ENCODE measurements around the gene RIN2. TPM values are rescaled to one million over a fixed set of nuclear protein-coding genes. Genes with fewer than 3 reads are reported as not detected.

RIN2 gene
- total and polyA plus RNA-seq, 9 of the 15 experiments (the other 6 are each of a cell fraction or from before 2014, with no cell fraction given) = 0.09 TPM; not detected in 8

GRCh38 chr20:19746396-19746795 lies 11.7 kb upstream of the RIN2 start:
- no peaks in the 10 kb centered on the region for H3K79me2 ChIP-seq (ENCODE audit: control insufficient read depth, insufficient read depth, low read length)
- no peaks in the 10 kb centered on the region for H3K9me1 ChIP-seq (ENCODE audit: control insufficient read depth, insufficient read depth, low read length)
- H4K20me1 ChIP-seq (replicated peaks; ENCODE audit: control insufficient read depth, insufficient read depth, low read length) = no peaks in the 10 kb centered on the region
- no peaks in the 10 kb centered on the region for H3K9me3 ChIP-seq (replicated peaks; ENCODE audit: control insufficient read depth, insufficient read depth, low read depth, low read length)
- DNase-seq (ENCODE audit: extremely low read depth in 1 of 4, low spot score in 3 of 4) = no peak
- no peak overlapping the region for H3K9ac ChIP-seq (ENCODE audit: insufficient read depth in 1 of 2, low read depth in 2 of 2, low read length in 2 of 2)
- H2AFZ ChIP-seq (ENCODE audit: low read depth, low read length) = no peak overlapping the region
- TF ChIP-seq NR1H2 (CRISPR knock-in tag; IDR thresholded peaks at IDR 0.05) = no peak
- no peak for TF ChIP-seq HES1 (IDR thresholded peaks at IDR 0.05; ENCODE audit: low read depth)
- no peak for TF ChIP-seq NR2C2 (CRISPR knock-in tag; IDR thresholded peaks at IDR 0.05)
- TF ChIP-seq NR2C2 (tag; IDR thresholded peaks at IDR 0.05) = no peak
- TF ChIP-seq ZNF184 (CRISPR knock-in tag; IDR thresholded peaks at IDR 0.05) = no peak
- WGBS (ENCODE audit: insufficient coverage, low coverage, missing lambda C conversion rate) = 0% methylated on average over 1 of the region's 1 CpG
- no peak overlapping the region for H3K4me2 ChIP-seq (ENCODE audit: insufficient read depth, low read length)
- ChIA-PET POLR2A (no interaction called here), CTCF (ENCODE audit: low intra/inter-chr PET ratio) (no interaction called here)
- in situ Hi-C loops (cut with MboI) = no loop called here
- H3K4me1 ChIP-seq (replicated peaks in 1 of 2; ENCODE audit: control insufficient read depth in 2 of 2, insufficient read depth in 2 of 2, low read length in 2 of 2) = no peaks in the 10 kb centered on the region
- ATAC-seq = no peak
- BruUV-seq (replicated peaks) = no TSS peak
- no peak for FAIRE-seq
- H3K36me3 ChIP-seq (ENCODE audit: control insufficient read depth, insufficient read depth, low read length) = no peaks in the 10 kb centered on the region
- H3K27ac ChIP-seq (ENCODE audit: extremely low read depth, low read depth, low read length) = no peak overlapping the region
- no peaks in the 10 kb centered on the region for H3K27me3 ChIP-seq (ENCODE audit: control insufficient read depth in 2 of 2, insufficient read depth in 2 of 2, low read length in 2 of 2)
- intact Hi-C loops (cut with micrococcal nuclease) = no loop called here
- H3K4me3 ChIP-seq = no peak overlapping the region

- Histone ChIP-seq H3K27me3 (ENCODE audit: control insufficient read depth in 2 of 2, insufficient read depth in 2 of 2, low read length in 2 of 2) (no peaks in the 10 kb centered on the region), H3K4me1 (replicated peaks in 1 of 2; ENCODE audit: control insufficient read depth in 2 of 2, insufficient read depth in 2 of 2, low read length in 2 of 2) (no peaks in the 10 kb centered on the region), H2AFZ (ENCODE audit: low read depth, low read length) (no peak overlapping the region), H3K36me3 (ENCODE audit: control insufficient read depth, insufficient read depth, low read length) (no peaks in the 10 kb centered on the region), H3K9me3 (replicated peaks; ENCODE audit: control insufficient read depth, insufficient read depth, low read depth, low read length) (no peaks in the 10 kb centered on the region), H3K9ac (ENCODE audit: insufficient read depth in 1 of 2, low read depth in 2 of 2, low read length in 2 of 2) (no peak overlapping the region), H3K4me3 (no peak overlapping the region), H3K27ac (ENCODE audit: extremely low read depth, low read depth, low read length) (no peak overlapping the region), H4K20me1 (replicated peaks; ENCODE audit: control insufficient read depth, insufficient read depth, low read length) (no peaks in the 10 kb centered on the region), H3K9me1 (ENCODE audit: control insufficient read depth, insufficient read depth, low read length) (no peaks in the 10 kb centered on the region), H3K4me2 (ENCODE audit: insufficient read depth, low read length) (no peak overlapping the region), H3K79me2 (ENCODE audit: control insufficient read depth, insufficient read depth, low read length) (no peaks in the 10 kb centered on the region)
- ATAC-seq = no peak
- in situ Hi-C loops (cut with MboI) = no loop called here
- no TSS peak for BruUV-seq (replicated peaks)
- FAIRE-seq = no peak
- WGBS (ENCODE audit: insufficient coverage, low coverage, missing lambda C conversion rate) = 0% methylated on average over 4 of the region's 4 CpGs
- ChIA-PET POLR2A (no interaction called here), CTCF (ENCODE audit: low intra/inter-chr PET ratio) (no interaction called here)
- DNase-seq (ENCODE audit: extremely low read depth in 1 of 4, low spot score in 3 of 4) = no peak
- intact Hi-C loops (cut with micrococcal nuclease) = no loop called here
- no peak for TF ChIP-seq ZNF695 (CRISPR knock-in tag; IDR thresholded peaks at IDR 0.05)
- no peak for TF ChIP-seq PHF21A (IDR thresholded peaks at IDR 0.05; ENCODE audit: borderline replicate concordance, low read depth)
- no peak for TF ChIP-seq BRCA1 (IDR thresholded peaks at IDR 0.05)
- TF ChIP-seq BRCA1 (CRISPR knock-in tag; IDR thresholded peaks at IDR 0.05) = no peak
- TF ChIP-seq TOE1 (IDR thresholded peaks at IDR 0.05; ENCODE audit: borderline replicate concordance) = no peak
- no peak for TF ChIP-seq TOE1 (CRISPR knock-in tag; IDR thresholded peaks at IDR 0.05; ENCODE audit: borderline replicate concordance, low read depth)
- TF ChIP-seq ZZZ3 (IDR thresholded peaks at IDR 0.05) = no peak
- no peak for TF ChIP-seq JUNB (CRISPR knock-in tag; conservative IDR thresholded peaks at IDR 0.05)
- TF ChIP-seq E2F8 (IDR thresholded peaks at IDR 0.05; ENCODE audit: low read depth, partially characterized antibody) = no peak
- TF ChIP-seq YY1 (IDR thresholded peaks at IDR 0.05; ENCODE audit: borderline replicate concordance in 1 of 3, control insufficient read depth in 1 of 3, extremely low read depth in 1 of 3, insufficient read depth in 3 of 3, insufficient read length in 1 of 3, insufficient replicate concordance in 2 of 3, low read depth in 1 of 3, low read length in 2 of 3) = no peak
Observed at GRCh38 chr20:19747903-19748302, 10.2 kb upstream of the RIN2 start.
